ENCODE results near the gene RALB. TPM values are rescaled to one million over a fixed set of nuclear protein-coding genes. Genes with fewer than 3 reads are reported as not detected.

Gene RALB
- polyA plus RNA-seq, 1 donor (not counting 4 experiments of a cell fraction or from before 2014, with no cell fraction given), result 80.8 TPM

DNA sequence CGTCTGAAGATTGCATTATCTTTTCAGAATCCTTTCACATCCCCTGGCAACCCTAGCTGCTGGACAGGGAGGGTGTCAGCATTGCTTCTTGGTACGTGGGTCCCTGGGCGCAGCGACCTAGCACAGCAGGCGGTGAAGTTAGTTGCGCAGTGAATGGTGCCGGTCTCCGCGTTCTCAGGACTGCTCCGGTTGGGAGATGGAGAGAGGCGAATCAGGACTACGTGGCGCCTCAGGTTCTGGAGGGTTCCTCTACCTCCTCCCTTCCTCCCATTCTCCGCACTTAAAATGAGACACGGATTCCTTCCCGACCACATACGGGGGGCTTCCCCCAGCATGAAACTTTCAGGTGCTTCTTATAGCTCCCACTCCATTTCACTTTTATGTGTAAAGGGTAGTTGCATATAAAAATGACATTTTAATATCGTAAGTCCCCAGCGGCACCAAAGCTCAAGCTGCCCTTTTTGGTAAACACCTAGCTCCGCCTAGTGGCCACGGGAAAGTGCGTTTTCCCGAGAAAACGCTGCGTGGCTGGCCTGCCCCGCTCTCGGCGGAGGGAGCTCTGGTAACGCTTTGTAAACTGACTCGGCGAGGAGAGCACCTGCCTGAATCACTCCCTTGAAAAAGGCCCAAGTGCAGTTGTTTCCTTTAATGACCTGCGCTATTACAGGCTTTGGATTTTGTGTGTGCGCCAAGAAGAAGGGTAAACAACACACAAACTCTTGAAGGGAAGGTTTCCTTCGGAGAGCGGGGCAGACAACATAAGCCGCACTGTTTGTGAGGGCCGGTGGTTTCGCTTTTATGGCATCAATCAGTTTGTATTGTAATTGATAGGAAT lies 60.4 kb downstream of the RALB start:
- Histone ChIP-seq H3K36me3 (ENCODE audit: control insufficient read depth in 2 of 2, extremely low read depth in 1 of 2, insufficient read depth in 2 of 2, low read length in 2 of 2) (no peaks in the 10 kb centered on the region), H3K4me2 (ENCODE audit: control insufficient read depth, extremely low read depth, insufficient read depth, low read depth, low read length) (peak overlapping the region; percentile 93), H3K4me3 (ENCODE audit: control insufficient read depth in 2 of 3, extremely low read depth in 1 of 3, insufficient read depth in 2 of 3, low read depth in 1 of 3, low read length in 3 of 3) (peak overlapping the region; percentile 11 to 84 (median 56)), H4K20me1 (ENCODE audit: control insufficient read depth, extremely low read depth, insufficient read depth, low read length) (no peaks in the 10 kb centered on the region), H3K27ac (ENCODE audit: control insufficient read depth, insufficient read depth, low read length) (no peak overlapping the region), H3K9me3 (ENCODE audit: control insufficient read depth, low read depth, low read length) (no peaks in the 10 kb centered on the region), H3K4me1 (ENCODE audit: control insufficient read depth, extremely low read depth, insufficient read depth, low read length) (peaks cover 6% of the 10 kb centered on the region), H3K79me2 (ENCODE audit: control insufficient read depth, insufficient read depth, low read length) (no peaks in the 10 kb centered on the region), H3K27me3 (ENCODE audit: control insufficient read depth, extremely low read depth, insufficient read depth, low read length) (no peaks in the 10 kb centered on the region), H2AFZ (ENCODE audit: control insufficient read depth, low read length) (peak overlapping the region; percentile 80), H3K9ac (ENCODE audit: control insufficient read depth, extremely low read depth, insufficient read depth, low read length) (peak overlapping the region; percentile 69), H3K9me1 (ENCODE audit: control insufficient read depth, extremely low read depth, insufficient read depth, low read length) (no peaks in the 10 kb centered on the region)
- dilution Hi-C loops (cut with MboI; ENCODE audit: extremely low pct_ligation_motif_present, low sequenced_read_pairs), result no loop called here
- TF ChIP-seq, protein P1, sequence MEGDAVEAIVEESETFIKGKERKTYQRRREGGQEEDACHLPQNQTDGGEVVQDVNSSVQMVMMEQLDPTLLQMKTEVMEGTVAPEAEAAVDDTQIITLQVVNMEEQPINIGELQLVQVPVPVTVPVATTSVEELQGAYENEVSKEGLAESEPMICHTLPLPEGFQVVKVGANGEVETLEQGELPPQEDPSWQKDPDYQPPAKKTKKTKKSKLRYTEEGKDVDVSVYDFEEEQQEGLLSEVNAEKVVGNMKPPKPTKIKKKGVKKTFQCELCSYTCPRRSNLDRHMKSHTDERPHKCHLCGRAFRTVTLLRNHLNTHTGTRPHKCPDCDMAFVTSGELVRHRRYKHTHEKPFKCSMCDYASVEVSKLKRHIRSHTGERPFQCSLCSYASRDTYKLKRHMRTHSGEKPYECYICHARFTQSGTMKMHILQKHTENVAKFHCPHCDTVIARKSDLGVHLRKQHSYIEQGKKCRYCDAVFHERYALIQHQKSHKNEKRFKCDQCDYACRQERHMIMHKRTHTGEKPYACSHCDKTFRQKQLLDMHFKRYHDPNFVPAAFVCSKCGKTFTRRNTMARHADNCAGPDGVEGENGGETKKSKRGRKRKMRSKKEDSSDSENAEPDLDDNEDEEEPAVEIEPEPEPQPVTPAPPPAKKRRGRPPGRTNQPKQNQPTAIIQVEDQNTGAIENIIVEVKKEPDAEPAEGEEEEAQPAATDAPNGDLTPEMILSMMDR (optimal IDR thresholded peaks at IDR 0.05 in 1 of 3, IDR thresholded peaks at IDR 0.05 in 1 of 3, conservative IDR thresholded peaks at IDR 0.05 in 1 of 3; ENCODE audit: extremely low read depth in 1 of 3, insufficient read depth in 2 of 3, low read length in 3 of 3), result peak; percentile 87 to 97 (median 97)
- no peak for TF ChIP-seq EZH2 (IDR thresholded peaks at IDR 0.05; ENCODE audit: low read length)
- FAIRE-seq (peak; percentile 74), DNase-seq (ENCODE audit: low read depth, low spot score) (no peak)

DNA sequence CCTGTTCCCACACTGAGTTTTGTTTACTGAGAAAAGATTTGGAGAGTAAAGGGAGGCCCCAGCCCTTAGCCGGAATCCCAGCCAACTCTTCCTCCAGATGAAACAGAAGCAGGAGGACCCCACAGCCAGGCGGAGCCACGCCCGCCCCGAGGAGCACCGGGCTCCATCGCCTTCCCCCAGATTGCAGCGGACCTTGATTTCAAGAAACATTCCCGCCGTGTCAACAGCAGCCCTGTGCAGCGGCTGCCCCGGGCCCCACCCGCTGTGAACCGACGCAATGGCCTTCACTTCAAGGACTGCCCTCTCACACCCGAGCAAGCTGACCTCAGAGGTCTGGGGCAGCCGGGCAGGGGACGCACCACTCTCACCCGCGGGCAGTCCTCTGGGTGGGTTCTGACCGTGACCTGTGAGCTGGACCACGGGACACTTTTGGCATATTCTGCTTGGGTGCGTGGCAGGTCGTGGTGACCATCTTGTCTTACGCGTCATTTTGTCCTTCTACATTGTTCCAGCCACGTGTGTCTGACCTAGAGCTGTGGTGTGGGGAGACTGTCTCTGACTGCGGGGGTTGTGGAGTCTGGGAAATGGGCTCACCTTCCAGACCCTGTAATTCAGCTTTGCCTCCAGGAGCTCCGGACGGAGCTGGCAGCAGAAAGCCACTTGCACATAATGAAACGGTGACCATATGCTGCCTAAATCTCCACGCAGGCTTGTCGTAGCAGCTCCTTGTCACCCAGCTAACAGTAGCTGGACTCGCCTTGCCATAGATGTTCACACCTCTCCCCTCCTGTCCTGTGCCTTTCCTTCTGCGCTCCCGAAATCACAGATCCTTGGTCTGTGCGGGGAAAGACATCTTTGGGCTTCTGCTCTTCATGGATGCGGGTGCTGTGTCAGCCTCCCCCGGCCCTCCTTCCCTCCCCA lies 61.3 kb downstream of the RALB start:
- H4K20me1 ChIP-seq (ENCODE audit: control insufficient read depth, extremely low read depth, insufficient read depth, low read length), result no peaks in the 10 kb centered on the region
- H3K9me1 ChIP-seq (ENCODE audit: control insufficient read depth, extremely low read depth, insufficient read depth, low read length), result no peaks in the 10 kb centered on the region
- peaks cover 8% of the 10 kb centered on the region for H3K4me1 ChIP-seq (ENCODE audit: control insufficient read depth, extremely low read depth, insufficient read depth, low read length)
- no peak for TF ChIP-seq EZH2 (IDR thresholded peaks at IDR 0.05; ENCODE audit: low read length)
- TF ChIP-seq, protein P1 (optimal IDR thresholded peaks at IDR 0.05 in 1 of 3, IDR thresholded peaks at IDR 0.05 in 1 of 3, conservative IDR thresholded peaks at IDR 0.05 in 1 of 3; ENCODE audit: extremely low read depth in 1 of 3, insufficient read depth in 2 of 3, low read length in 3 of 3), result no peak
- H3K4me3 ChIP-seq (ENCODE audit: control insufficient read depth in 2 of 3, extremely low read depth in 1 of 3, insufficient read depth in 2 of 3, low read depth in 1 of 3, low read length in 3 of 3), result peak overlapping the region; percentile 11 to 84 (median 56)
- no peaks in the 10 kb centered on the region for H3K27me3 ChIP-seq (ENCODE audit: control insufficient read depth, extremely low read depth, insufficient read depth, low read length)
- H3K36me3 ChIP-seq (ENCODE audit: control insufficient read depth in 2 of 2, extremely low read depth in 1 of 2, insufficient read depth in 2 of 2, low read length in 2 of 2), result no peaks in the 10 kb centered on the region
- dilution Hi-C loops (cut with MboI; ENCODE audit: extremely low pct_ligation_motif_present, low sequenced_read_pairs), result no loop called here
- no peaks in the 10 kb centered on the region for H3K9me3 ChIP-seq (ENCODE audit: control insufficient read depth, low read depth, low read length)
- H3K79me2 ChIP-seq (ENCODE audit: control insufficient read depth, insufficient read depth, low read length), result no peaks in the 10 kb centered on the region
- FAIRE-seq (no peak), DNase-seq (ENCODE audit: low read depth, low spot score) (no peak)
- H3K27ac ChIP-seq (ENCODE audit: control insufficient read depth, insufficient read depth, low read length), result no peak overlapping the region
- peak overlapping the region; percentile 93 for H3K4me2 ChIP-seq (ENCODE audit: control insufficient read depth, extremely low read depth, insufficient read depth, low read depth, low read length)
- peak overlapping the region; percentile 69 for H3K9ac ChIP-seq (ENCODE audit: control insufficient read depth, extremely low read depth, insufficient read depth, low read length)
- H2AFZ ChIP-seq (ENCODE audit: control insufficient read depth, low read length), result peak overlapping the region; percentile 80
